Activated T-cell treated with anti-CD3 and anti-CD28 coated beads, Interleukin-2, amount 50 U/mL, for 24 hours (primary cell): ENCODE results near the gene STK4.

ENCODE experiments used
- DNase-seq: peaks from one replicate; pipeline ENCODE4 v3.0.0-alpha.2; 2020
- H3K27ac Mint-ChIP-seq: 2 replicates; pipeline ENCODE4 v1.8.0; 2020; ENCODE audit warnings: mild to moderate bottlenecking, mixed read lengths
- H3K27me3 Mint-ChIP-seq: 2 replicates; pipeline ENCODE4 v1.8.0; 2020; ENCODE audit warnings: mixed read lengths
- H3K36me3 Mint-ChIP-seq: 2 replicates; pipeline ENCODE4 v1.8.0; 2020; ENCODE audit warnings: low read depth, mixed read lengths
- H3K4me1 Mint-ChIP-seq: 2 replicates; pipeline ENCODE4 v1.8.0; 2020; ENCODE audit warnings: low read depth, mixed read lengths
- H3K4me3 Mint-ChIP-seq: 2 replicates; pipeline ENCODE4 v1.8.0; 2020; ENCODE audit warnings: mild to moderate bottlenecking, moderate library complexity, mixed read lengths
- H3K9me3 Mint-ChIP-seq: 2 replicates; pipeline ENCODE4 v1.8.0; 2020; ENCODE audit warnings: mixed read lengths

STK4 gene

DNA sequence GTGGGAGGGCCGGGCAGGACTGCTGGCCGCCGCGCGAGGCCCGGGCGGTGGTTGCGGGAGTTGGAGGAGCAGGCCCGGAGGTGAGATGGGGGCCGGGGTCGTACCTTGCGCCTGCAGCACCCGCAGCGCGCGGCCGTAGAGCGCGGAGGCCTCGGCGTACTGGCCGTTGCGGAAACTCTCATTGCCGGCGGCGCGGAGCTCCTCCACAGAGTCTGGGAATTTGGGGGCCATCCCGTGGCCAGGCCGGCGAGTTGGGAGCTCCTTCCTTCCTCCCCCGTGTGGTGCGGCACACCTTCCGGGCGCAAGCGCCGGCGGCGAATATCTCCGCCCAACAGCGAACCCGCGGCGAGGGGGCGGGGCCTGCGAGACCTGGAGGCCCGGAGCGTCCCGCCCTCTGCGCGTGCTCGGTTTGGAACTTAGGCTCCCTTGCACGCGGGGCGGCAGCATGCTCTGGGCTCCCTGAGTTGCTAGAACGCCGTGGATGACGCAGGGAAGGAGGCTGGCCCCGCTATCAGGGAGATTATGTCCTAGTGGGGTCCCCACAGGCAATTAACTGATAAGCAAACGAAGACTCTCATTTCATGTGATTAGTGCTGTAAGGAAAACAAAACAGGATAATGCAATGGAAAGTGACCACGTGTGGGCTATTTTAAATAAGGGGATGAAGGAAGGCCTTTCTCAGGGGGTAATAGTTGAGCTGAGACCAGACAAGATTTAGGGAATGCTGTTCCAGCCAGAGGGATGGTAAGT is 6.0 kb upstream of the STK4 start, which contains the start of gene TOMM34:
Gene TOMM34, minus strand, starts transcription at position 295 of the 750 bp plus-strand sequence. Its CDS starts 64 bp downstream, at position 231.
- peak within 1 kb of the TSS; percentile 97 for H3K4me3 Mint-ChIP-seq
- peaks cover 46% of the 10 kb centered on the region for H3K36me3 Mint-ChIP-seq
- no peaks in the 10 kb centered on the region for H3K27me3 Mint-ChIP-seq
- peak; percentile 97 for DNase-seq
- H3K27ac Mint-ChIP-seq = peak within 1 kb of the TSS; percentile 98
- H3K4me1 Mint-ChIP-seq = peaks cover 79% of the 10 kb centered on the region
- no peaks in the 10 kb centered on the region for H3K9me3 Mint-ChIP-seq

DNA sequence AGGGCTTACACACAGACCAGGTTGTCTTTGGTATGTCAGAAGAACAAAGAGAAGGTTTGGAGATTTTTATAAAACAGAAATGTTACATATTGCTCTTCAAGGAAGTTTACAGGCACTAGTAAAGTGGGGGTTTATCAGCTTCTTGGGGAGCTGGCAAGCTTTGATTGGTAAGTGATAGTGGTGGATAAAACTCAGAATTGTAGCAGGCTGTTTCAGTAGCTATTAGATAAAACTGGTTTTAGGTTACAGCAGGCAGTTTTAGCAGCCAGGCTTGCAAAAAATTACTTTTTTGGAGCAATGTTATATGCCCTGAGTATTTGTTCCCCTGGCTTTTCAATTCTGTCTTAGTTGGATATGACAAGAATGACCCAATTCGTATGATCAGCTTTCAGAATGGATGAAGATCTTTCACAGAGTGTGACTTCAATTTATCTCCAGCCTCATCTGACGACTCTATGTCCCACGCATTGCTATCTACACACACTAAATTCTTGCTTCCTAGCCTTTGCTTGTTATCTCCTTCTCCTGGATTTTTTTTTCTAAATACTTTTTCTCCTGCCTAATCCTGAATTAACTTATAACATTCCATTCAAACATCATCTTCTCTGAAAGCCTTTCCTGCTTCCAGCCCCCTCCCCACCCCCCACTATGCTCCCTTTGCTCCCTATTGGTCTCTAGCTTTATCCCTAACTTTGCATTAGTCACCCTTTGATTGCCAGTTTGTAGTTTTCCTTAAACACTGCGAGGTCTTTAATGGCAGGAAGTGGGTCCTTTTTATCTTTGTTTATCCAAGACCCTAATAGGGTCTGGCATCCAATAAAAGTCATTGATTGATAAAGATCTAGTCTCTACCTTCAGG is 5.1 kb upstream of the STK4 start:
- Mint-ChIP-seq H3K27ac (peak overlapping the region; percentile 98), H3K27me3 (no peaks in the 10 kb centered on the region), H3K36me3 (peaks cover 37% of the 10 kb centered on the region), H3K9me3 (no peaks in the 10 kb centered on the region), H3K4me1 (peaks cover 78% of the 10 kb centered on the region), H3K4me3 (peak overlapping the region; percentile 97)
- DNase-seq = no peak

DNA sequence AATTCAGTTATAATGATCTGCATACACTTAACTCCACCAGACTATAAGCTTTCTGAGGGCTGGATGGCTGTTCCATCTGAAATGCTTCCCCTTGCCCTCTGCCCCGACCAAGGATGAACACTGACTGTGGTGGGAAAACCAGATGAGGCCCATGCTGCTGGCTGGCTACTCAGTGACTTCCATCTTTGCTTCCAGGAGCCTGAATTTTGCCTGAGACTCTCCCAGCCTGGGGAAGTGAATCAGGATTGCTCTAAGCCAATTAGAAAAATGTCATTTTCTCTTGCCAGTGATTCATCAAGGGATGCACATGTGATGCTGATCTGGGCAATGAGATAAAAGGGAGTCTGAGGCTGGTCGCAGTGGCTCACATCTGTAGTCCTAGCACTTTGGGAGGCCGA is 4.4 kb upstream of the STK4 start:
- H3K4me3 Mint-ChIP-seq = peak overlapping the region; percentile 6
- peaks cover 37% of the 10 kb centered on the region for H3K36me3 Mint-ChIP-seq
- peaks cover 74% of the 10 kb centered on the region for H3K4me1 Mint-ChIP-seq
- H3K27ac Mint-ChIP-seq = peak overlapping the region; percentile 55
- no peaks in the 10 kb centered on the region for H3K27me3 Mint-ChIP-seq
- DNase-seq = no peak
- no peaks in the 10 kb centered on the region for H3K9me3 Mint-ChIP-seq

DNA sequence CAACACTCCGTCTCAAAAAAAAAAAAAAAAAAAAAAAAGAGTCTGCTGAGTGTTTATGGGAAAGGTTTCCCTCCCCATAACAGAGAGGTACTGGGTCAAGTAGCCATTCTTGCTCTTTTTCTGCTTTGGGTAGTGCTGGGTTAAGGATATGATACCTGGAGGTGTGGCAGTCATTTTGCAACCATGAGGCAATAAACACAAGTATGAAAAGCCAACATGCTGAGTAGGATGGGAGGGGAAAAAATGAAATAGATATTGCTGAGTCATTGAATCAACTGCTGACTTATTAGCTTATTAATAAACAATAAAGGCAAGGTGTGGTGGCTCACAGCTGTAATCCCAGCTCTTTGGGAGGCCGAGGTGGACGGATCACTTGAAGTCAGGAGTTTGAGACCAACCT is 3.8 kb upstream of the STK4 start:
- DNase-seq = no peak
- no peaks in the 10 kb centered on the region for H3K27me3 Mint-ChIP-seq
- peak overlapping the region; percentile 29 for H3K27ac Mint-ChIP-seq
- peaks cover 37% of the 10 kb centered on the region for H3K36me3 Mint-ChIP-seq
- peaks cover 68% of the 10 kb centered on the region for H3K4me1 Mint-ChIP-seq
- no peaks in the 10 kb centered on the region for H3K9me3 Mint-ChIP-seq
- no peak overlapping the region for H3K4me3 Mint-ChIP-seq

DNA sequence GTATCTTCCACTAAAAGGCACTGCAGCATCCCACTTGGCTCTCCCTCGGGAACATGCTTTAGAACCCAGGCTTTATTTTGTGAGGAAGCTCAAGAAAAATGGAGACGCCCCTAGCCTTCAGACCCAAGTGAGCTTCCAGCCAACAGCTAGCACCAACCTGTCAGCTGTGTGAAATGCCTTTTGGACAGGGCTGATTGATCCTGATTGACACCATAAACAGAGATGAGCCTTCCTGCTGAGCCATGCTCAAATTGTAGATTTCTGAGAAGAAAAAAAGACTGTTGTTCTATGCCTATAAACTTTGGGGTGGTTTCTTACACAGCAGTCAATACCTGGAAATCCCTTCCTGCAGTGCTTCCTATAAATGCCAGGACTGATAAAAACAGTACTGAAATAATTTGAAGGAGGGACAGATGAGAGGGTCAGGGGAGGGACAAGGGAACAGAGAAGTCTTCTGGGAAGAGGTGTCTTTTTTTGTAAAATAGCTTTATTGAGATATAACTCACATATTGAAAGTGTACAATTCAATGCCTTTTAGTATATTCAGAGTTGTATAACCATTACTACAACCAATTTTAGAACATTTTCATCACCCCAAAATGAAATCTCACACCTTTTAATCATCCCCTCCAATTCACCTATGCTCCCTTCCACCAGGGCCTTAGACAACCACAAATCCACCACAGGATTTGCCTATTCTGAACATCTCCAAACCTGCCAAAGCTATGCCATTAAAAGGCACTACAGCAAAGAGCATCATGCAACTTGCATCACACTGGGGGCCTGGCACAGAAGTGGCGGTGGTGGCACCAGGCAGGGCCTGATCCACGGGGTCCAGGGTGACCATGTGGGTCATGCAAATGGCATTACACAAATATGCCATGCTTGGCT is 2.7 kb upstream of the STK4 start:
- peaks cover 37% of the 10 kb centered on the region for H3K36me3 Mint-ChIP-seq
- no peak overlapping the region for H3K4me3 Mint-ChIP-seq
- H3K9me3 Mint-ChIP-seq = no peaks in the 10 kb centered on the region
- H3K27me3 Mint-ChIP-seq = no peaks in the 10 kb centered on the region
- peaks cover 61% of the 10 kb centered on the region for H3K4me1 Mint-ChIP-seq
- DNase-seq = no peak
- H3K27ac Mint-ChIP-seq = peak overlapping the region; percentile 64

GRCh38 chr20:44965651-44966029 is 672 bp upstream of the STK4 start:
- H3K27me3 Mint-ChIP-seq = no peaks in the 10 kb centered on the region
- no peak for DNase-seq
- peaks cover 65% of the 10 kb centered on the region for H3K4me1 Mint-ChIP-seq
- H3K27ac Mint-ChIP-seq = peak overlapping the region; percentile 100
- peaks cover 38% of the 10 kb centered on the region for H3K36me3 Mint-ChIP-seq
- H3K9me3 Mint-ChIP-seq = no peaks in the 10 kb centered on the region
- peak overlapping the region; percentile 99 for H3K4me3 Mint-ChIP-seq

- Mint-ChIP-seq H3K27ac (peak overlapping the region; percentile 100), H3K9me3 (no peaks in the 10 kb centered on the region), H3K27me3 (no peaks in the 10 kb centered on the region), H3K4me1 (peaks cover 60% of the 10 kb centered on the region), H3K4me3 (peak overlapping the region; percentile 99), H3K36me3 (peaks cover 49% of the 10 kb centered on the region)
- peak; percentile 49 for DNase-seq
These were observed 995 bp downstream of the STK4 start for GRCh38 chr20:44967207-44967807.

DNA sequence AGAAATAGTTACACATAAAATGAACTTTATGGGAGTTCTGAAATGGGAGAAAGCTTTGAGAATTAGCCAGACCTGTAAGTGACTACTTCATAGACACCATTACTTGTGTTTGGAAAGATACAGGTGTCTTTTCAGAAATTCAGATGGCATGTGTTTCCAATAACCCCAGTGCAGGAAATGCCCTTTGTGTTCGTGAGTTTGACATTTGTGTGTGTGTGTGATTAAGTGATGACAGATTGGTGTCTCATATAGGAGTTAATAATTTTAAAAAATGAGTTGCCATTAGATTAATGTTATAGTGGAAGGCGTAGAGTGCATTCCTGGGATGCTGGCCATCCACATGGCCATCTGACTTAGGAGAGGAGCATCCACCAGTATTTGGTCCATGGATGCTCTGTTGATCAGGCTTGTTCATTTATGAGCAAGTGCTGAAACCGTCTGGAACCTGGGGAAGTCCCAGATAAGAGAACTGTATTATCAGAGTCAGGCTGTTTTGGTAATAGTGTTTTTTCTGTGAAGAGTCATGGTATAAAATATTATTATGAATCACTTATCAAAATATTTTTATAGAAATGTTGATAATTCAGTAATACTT is 3.1 kb downstream of the STK4 start:
- DNase-seq = peak; percentile 58
- Mint-ChIP-seq H3K27ac (peak overlapping the region; percentile 100), H3K27me3 (no peaks in the 10 kb centered on the region), H3K9me3 (no peaks in the 10 kb centered on the region), H3K4me1 (peaks cover 58% of the 10 kb centered on the region), H3K4me3 (peak overlapping the region; percentile 99), H3K36me3 (peaks cover 68% of the 10 kb centered on the region)

- Mint-ChIP-seq H3K36me3 (peaks cover 77% of the 10 kb centered on the region), H3K9me3 (no peaks in the 10 kb centered on the region)
- DNase-seq = no peak
These were observed 4.0 kb downstream of the STK4 start for GRCh38 chr20:44970243-44970757.

GRCh38 chr20:44973053-44973452 is 6.7 kb downstream of the STK4 start:
- no peaks in the 10 kb centered on the region for H3K9me3 Mint-ChIP-seq
- peak overlapping the region; percentile 51 for H3K4me3 Mint-ChIP-seq
- peaks cover 82% of the 10 kb centered on the region for H3K4me1 Mint-ChIP-seq
- no peak for DNase-seq
- H3K36me3 Mint-ChIP-seq = peaks cover 86% of the 10 kb centered on the region
- peak overlapping the region; percentile 88 for H3K27ac Mint-ChIP-seq
- H3K27me3 Mint-ChIP-seq = no peaks in the 10 kb centered on the region

More at GRCh38 chr20:44970243-44970757, 4.0 kb downstream of the STK4 start:
- peak overlapping the region; percentile 100 for H3K27ac Mint-ChIP-seq
- peak overlapping the region; percentile 99 for H3K4me3 Mint-ChIP-seq
- H3K4me1 Mint-ChIP-seq = peaks cover 64% of the 10 kb centered on the region
- H3K27me3 Mint-ChIP-seq = no peaks in the 10 kb centered on the region

GRCh38 chr20:44976698-44977097 is 10.4 kb downstream of the STK4 start:
- H3K36me3 Mint-ChIP-seq = peaks cover 98% of the 10 kb centered on the region
- no peaks in the 10 kb centered on the region for H3K9me3 Mint-ChIP-seq
- no peak overlapping the region for H3K4me3 Mint-ChIP-seq
- peak overlapping the region; percentile 97 for H3K27ac Mint-ChIP-seq
- no peak for DNase-seq
- no peaks in the 10 kb centered on the region for H3K27me3 Mint-ChIP-seq
- peaks cover 87% of the 10 kb centered on the region for H3K4me1 Mint-ChIP-seq

DNA sequence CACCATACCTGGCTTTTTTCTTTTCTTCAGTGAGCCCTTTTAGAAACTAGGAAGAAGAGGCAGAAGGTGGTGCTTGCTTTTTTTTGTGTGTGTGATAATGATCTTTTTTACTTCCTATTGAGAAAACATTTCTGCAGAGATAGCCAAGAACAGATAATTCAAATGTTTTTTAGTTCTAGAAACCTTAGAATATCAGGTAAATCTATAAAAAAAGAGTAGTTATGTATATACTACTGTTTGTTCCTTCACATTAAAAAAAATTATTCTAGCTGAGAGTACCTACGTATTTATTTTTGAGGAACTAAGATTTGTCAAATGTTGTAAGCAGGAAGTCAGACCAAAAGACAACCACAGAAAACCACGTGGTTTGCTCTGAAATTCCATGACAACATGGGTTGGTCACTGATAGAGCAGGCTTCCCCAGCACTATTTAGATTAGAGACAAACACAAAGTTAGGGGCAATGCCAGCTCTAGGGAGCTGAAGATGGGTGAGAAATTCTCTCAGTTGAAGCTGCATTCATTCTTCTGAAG is 12.8 kb downstream of the STK4 start:
- H3K36me3 Mint-ChIP-seq = peaks cover 94% of the 10 kb centered on the region
- peak overlapping the region; percentile 97 for H3K27ac Mint-ChIP-seq
- H3K4me3 Mint-ChIP-seq = peak overlapping the region; percentile 53
- H3K9me3 Mint-ChIP-seq = no peaks in the 10 kb centered on the region
- peaks cover 88% of the 10 kb centered on the region for H3K4me1 Mint-ChIP-seq
- no peak for DNase-seq
- H3K27me3 Mint-ChIP-seq = no peaks in the 10 kb centered on the region

DNA sequence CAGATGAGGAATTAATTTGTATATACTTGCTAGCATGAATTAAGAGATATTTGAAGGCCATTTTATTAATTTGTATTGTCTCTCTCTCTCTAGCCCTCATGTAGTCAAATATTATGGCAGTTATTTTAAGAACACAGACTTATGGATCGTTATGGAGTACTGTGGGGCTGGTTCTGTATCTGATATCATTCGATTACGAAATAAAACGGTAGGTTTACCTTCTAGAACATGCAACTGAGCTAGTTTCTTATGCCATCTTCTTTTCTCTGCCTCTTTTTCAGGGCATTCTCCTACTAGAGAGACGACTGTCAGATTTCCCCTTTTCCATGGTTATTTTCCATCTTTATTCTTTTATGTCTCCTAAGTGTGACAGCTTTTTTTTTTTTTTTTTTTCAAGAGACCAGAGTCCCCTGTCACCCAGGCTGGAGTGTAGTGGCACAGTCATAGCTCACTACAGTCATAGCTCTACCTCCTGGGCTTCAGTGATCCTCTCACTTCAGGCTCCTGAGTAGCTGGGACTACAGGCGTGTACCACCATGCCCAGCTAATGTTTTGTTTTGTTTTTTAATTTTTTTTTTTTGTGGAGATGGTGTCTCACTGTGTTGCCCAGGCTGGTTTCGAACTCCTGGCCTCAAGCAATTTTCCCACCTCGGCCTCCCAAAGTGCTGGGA is 15.6 kb downstream of the STK4 start:
- DNase-seq = no peak
- Mint-ChIP-seq H3K4me3 (no peak overlapping the region), H3K9me3 (no peaks in the 10 kb centered on the region), H3K27ac (peak overlapping the region; percentile 97), H3K36me3 (peaks cover 94% of the 10 kb centered on the region), H3K27me3 (no peaks in the 10 kb centered on the region), H3K4me1 (peaks cover 82% of the 10 kb centered on the region)
